GM13976 (cell line): ENCODE results near the gene POLR3A.

Experiments used
- DNase-seq: peaks from one replicate; pipeline ENCODE4 v3.0.0; 2012; ENCODE audit warnings: low spot score
- CTCF ChIP-seq: IDR thresholded peaks from 2 replicates; pipeline ENCODE4 v1.5.1; 2012; ENCODE audit warnings: borderline replicate concordance, mild to moderate bottlenecking; ENCODE audit not compliant: insufficient read depth; ENCODE audit errors: extremely low read depth, missing control alignments, control extremely low read depth
- in situ Hi-C: fragments of 300-500 bp; cut with MboI; formaldehyde crosslinking; loops from one replicate; pipeline ENCODE4 v1.12.0; 2022; ENCODE audit warnings: low sequenced_read_pairs, mixed read lengths, inconsistent platforms; ENCODE audit not compliant: unreplicated experiment

The POLR3A gene

GRCh38 chr10:78041170-78042057 lies 12.1 kb upstream of the POLR3A start:
- DNase-seq, result no peak
- in situ Hi-C loops, result loop anchor here (10.0 kb wide), 1 partner anchor 1153 kb away; no protein-coding TSS in a partner anchor
- no peak for TF ChIP-seq CTCF

- in situ Hi-C loops, result loop anchor here (10.0 kb wide), 1 partner anchor 1155 kb away; no protein-coding TSS in a partner anchor
- no peak for DNase-seq
- TF ChIP-seq CTCF, result no peak
Measured at GRCh38 chr10:78039743-78040142, 10.4 kb upstream of the POLR3A start.

- in situ Hi-C loops, result no loop called here
- TF ChIP-seq CTCF, result no peak
- no peak for DNase-seq
Measured at GRCh38 chr10:78038791-78039547, 9.7 kb upstream of the POLR3A start.

- in situ Hi-C loops, result no loop called here
- no peak for TF ChIP-seq CTCF
Measured at GRCh38 chr10:78038105-78038504, 8.8 kb upstream of the POLR3A start.

GRCh38 chr10:78035933-78036583 lies 6.7 kb upstream of the POLR3A start:
- no peak for TF ChIP-seq CTCF
- DNase-seq, result no peak
- in situ Hi-C loops, result no loop called here

More at GRCh38 chr10:78038105-78038504, 8.8 kb upstream of the POLR3A start:
- DNase-seq, result no peak

- no peak for TF ChIP-seq CTCF
- DNase-seq, result no peak
- in situ Hi-C loops, result no loop called here
Measured at GRCh38 chr10:78035437-78035836, 6.1 kb upstream of the POLR3A start.
